HepG2 (cell line): ENCODE results near the gene SMAD6. TPM values are rescaled to one million over a fixed set of nuclear protein-coding genes. Genes with fewer than 3 reads are reported as not detected.

Experiments used
- ATAC-seq: fragments of 200-7000 bp; cut with Tn5 transposase; 3 replicates; pipeline ENCODE4 v1.9.1; 2020; ENCODE audit warnings: mild to moderate bottlenecking, moderate library complexity
- BruUV-seq: library from RNA; stranded (reverse); fragments of 400-500 nt; replicated peaks from 2 replicates; lab custom pipeline; 2021; lab: Mats Ljungman, UMichigan
- CTCF ChIA-PET: fragments of 300-600 bp; formaldehyde crosslinking; extraction: SDS; loops from one replicate; lab custom pipeline; 2021; ENCODE audit warnings: low total read pairs, inconsistent platforms, low intra/inter-chr PET ratio; lab: Yijun Ruan, JAX
- POLR2A ChIA-PET: fragments of 350-600 bp; sonication (Branson Sonifier 250); formaldehyde crosslinking; loops from one replicate; lab custom pipeline; 2020; ENCODE audit warnings: antibody characterized with exemption, inconsistent platforms; lab: Yijun Ruan, JAX
- DNase-seq: peaks from one replicate; pipeline ENCODE4 v3.0.0-alpha.2; 2015; ENCODE audit warnings: low spot score
- FAIRE-seq: peaks from 3 replicates; lab custom pipeline; 2011; peaks lifted over from hg19 to GRCh38; lab: Jason Lieb, UNC
- H2AFZ ChIP-seq: one replicate; pipeline ENCODE4 v1.6.1; 2011; ENCODE audit warnings: low read length, inconsistent platforms
- H3K27ac ChIP-seq: fragments of 300-600 bp; 3 replicates; pipeline ENCODE4 v1.8.0; 2011; ENCODE audit warnings: mixed run types, mild to moderate bottlenecking, mixed read lengths, low read length, inconsistent platforms; ENCODE audit not compliant: insufficient read depth; ENCODE audit errors: extremely low read length
- H3K27me3 ChIP-seq, 2 experiments: fragments of 200-600 bp in 1 of 2; 2 replicates in 1 of 2; 3 replicates in 1 of 2; pipeline versions ENCODE4 v1.6.0 to v1.8.0; 2011; ENCODE audit warnings: low read length in 2 of 2, mild to moderate bottlenecking in 2 of 2, moderate library complexity in 2 of 2, inconsistent platforms in 1 of 2; ENCODE audit not compliant: insufficient read depth in 2 of 2, control insufficient read depth in 1 of 2
- H3K36me3 ChIP-seq, 2 experiments: fragments of 200-600 bp in 1 of 2; replicated peaks in 1 of 2; 2 replicates in 1 of 2; 3 replicates in 1 of 2; pipeline versions ENCODE4 v1.5.1 to v1.8.0; 2011; ENCODE audit warnings: low read length in 2 of 2, inconsistent platforms in 1 of 2; ENCODE audit not compliant: insufficient read depth in 2 of 2, control insufficient read depth in 1 of 2
- H3K4me1 ChIP-seq: 2 replicates; pipeline ENCODE4 v1.5.1; 2012; ENCODE audit warnings: low read length, inconsistent platforms; ENCODE audit not compliant: insufficient read depth
- H3K4me2 ChIP-seq: 2 replicates; pipeline ENCODE4 v1.6.0; 2011; ENCODE audit warnings: low read depth, low read length, inconsistent platforms
- H3K4me3 ChIP-seq, 3 experiments: fragments of 200-600 bp in 1 of 3; sonication (generic), shearing (Covaris generic) in 1 of 3; replicated peaks in 1 of 3; 2 replicates each; pipeline ENCODE4 v1.5.1; 2011 to 2016; ENCODE audit warnings: low read length in 3 of 3, inconsistent platforms in 2 of 3, low read depth in 2 of 3, mild to moderate bottlenecking in 2 of 3, control low read depth in 1 of 3, mixed read lengths in 1 of 3; ENCODE audit not compliant: insufficient read depth in 1 of 3
- H3K79me2 ChIP-seq: one replicate; pipeline ENCODE4 v1.6.1; 2011; ENCODE audit warnings: low read length, inconsistent platforms; ENCODE audit not compliant: insufficient read depth
- H3K9ac ChIP-seq: 2 replicates; pipeline ENCODE4 v1.6.0; 2011; ENCODE audit warnings: mild to moderate bottlenecking, low read depth, low read length, inconsistent platforms; ENCODE audit not compliant: insufficient read depth
- H3K9me3 ChIP-seq: 2 replicates; pipeline ENCODE4 v1.5.1; 2012; ENCODE audit warnings: mild to moderate bottlenecking, low read length
- H4K20me1 ChIP-seq: 2 replicates; pipeline ENCODE4 v1.6.0; 2011; ENCODE audit warnings: inconsistent platforms, mild to moderate bottlenecking, low read length, moderate library complexity; ENCODE audit not compliant: insufficient read depth
- BHLHE40 ChIP-seq: IDR thresholded peaks from 2 replicates; pipeline ENCODE4 v1.6.1; 2011; ENCODE audit warnings: low read length, improper control_type of control experiment
- GATA4 ChIP-seq: sonication (generic); IDR thresholded peaks from 2 replicates; pipeline ENCODE4 v1.6.1; 2016; ENCODE audit warnings: antibody characterized with exemption, low read depth, borderline replicate concordance
- JUN ChIP-seq: sonication (generic); formaldehyde crosslinking; IDR thresholded peaks from 2 replicates; pipeline ENCODE4 v1.4.0; 2020; ENCODE audit warnings: mild to moderate bottlenecking, missing genetic modification reagents
- KMT2A ChIP-seq: sonication (generic); formaldehyde crosslinking; IDR thresholded peaks from 2 replicates; pipeline ENCODE4 v1.4.0; 2020; ENCODE audit warnings: missing genetic modification reagents
- XRCC5 ChIP-seq: fragments of 200-400 bp; formaldehyde crosslinking; optimal IDR thresholded peaks from 2 replicates; pipeline ENCODE3; 2017; ENCODE audit warnings: mild to moderate bottlenecking, low read length
- ZFP37 ChIP-seq: sonication (generic); formaldehyde crosslinking; IDR thresholded peaks from 2 replicates; pipeline ENCODE4 v1.4.0; 2020; ENCODE audit warnings: missing genetic modification reagents, borderline replicate concordance
- ZNF263 ChIP-seq: sonication (generic); formaldehyde crosslinking; IDR thresholded peaks from 2 replicates; pipeline ENCODE4 v1.4.0; 2020; ENCODE audit warnings: missing genetic modification reagents
- ZNF891 ChIP-seq: sonication (generic); formaldehyde crosslinking; IDR thresholded peaks from 2 replicates; pipeline ENCODE4 v1.5.0; 2020; ENCODE audit warnings: mild to moderate bottlenecking, missing genetic modification reagents
- WGBS: methylation state at CpG from one replicate; pipeline ENCODE4 v1.1.6; 2017; ENCODE audit warnings: low lambda C conversion rate; 5-methylcytosine and 5-hydroxymethylcytosine counted together
- in situ Hi-C: cut with HindIII; loops from 2 replicates; pipeline ENCODE4 v1.10.0; 2017; ENCODE audit warnings: low pct_unique_long_range_greater_than_20kb; ENCODE audit not compliant: extremely low pct_ligation_motif_present
- intact Hi-C: fragments of 100-400 bp; cut with micrococcal nuclease; formaldehyde crosslinking; loops from one replicate; pipeline ENCODE4 v1.10.0; 2022; ENCODE audit not compliant: unreplicated experiment
- polyA plus RNA-seq, 8 experiments: library from polyadenylated mRNA; depleted of rRNA in 3 of 8; stranded (reverse) in 7 of 8; unstranded in 1 of 8; fragments of >200 nt; fragmentation: Illumina TruSeq in 4 of 8; extraction: Trizol in 4 of 8; gene quantifications; 2 replicates each; pipeline versions ENCODE4 v1.2.1 to v1.2.3, GENCODE V29; 2011 to 2016; ENCODE audit warnings: low read depth in 4 of 8, missing spikeins in 1 of 8, mixed read lengths in 1 of 8; ENCODE audit not compliant: insufficient read depth in 1 of 8
- total RNA-seq, 5 experiments: library from RNA; depleted of rRNA; stranded (reverse); fragments of >200 nt; fragmentation: Illumina TruSeq; extraction: Trizol; gene quantifications; 2 replicates each; pipeline ENCODE4 v1.2.3, GENCODE V29; 2016; ENCODE audit warnings: low read depth in 1 of 5
- TF ChIP-seq, protein P1 (sequence below): sonication (generic); formaldehyde crosslinking; IDR thresholded peaks from 2 replicates; pipeline ENCODE4 v1.9.0; 2022; ENCODE audit warnings: low read depth, missing genetic modification reagents
- TF ChIP-seq, protein P2 (sequence below): sonication (generic); formaldehyde crosslinking; IDR thresholded peaks from 2 replicates; pipeline ENCODE4 v1.4.0; 2020; ENCODE audit warnings: missing genetic modification reagents

SMAD6 gene
- total and polyA plus RNA-seq, 2 of the 13 experiments (the other 11 are each of a cell fraction or from before 2014, with no cell fraction given), result 3.3 to 4.4 TPM

DNA sequence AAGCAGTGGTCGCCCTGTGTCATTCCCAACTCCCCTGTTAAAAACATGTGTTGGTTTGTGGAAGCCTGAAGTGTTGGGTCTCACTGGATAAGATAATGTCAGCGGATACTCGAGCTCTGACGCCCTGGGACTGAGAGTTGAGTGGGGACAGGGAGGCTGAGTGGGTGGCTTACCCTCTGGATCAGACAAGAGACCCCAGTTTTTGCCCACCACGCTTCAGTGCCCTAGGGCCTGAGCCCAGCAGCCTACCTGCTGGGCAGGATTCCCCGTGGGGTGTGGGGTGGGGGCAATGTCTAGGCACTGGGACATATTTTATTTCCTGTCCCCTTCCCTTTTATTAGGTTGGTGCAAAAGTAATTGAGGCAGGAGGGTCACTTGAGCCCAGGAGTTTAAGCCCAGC is 75.0 kb downstream of the SMAD6 start:
- Histone ChIP-seq H3K9me3 (no peaks in the 10 kb centered on the region), H3K9ac (no peak overlapping the region), H3K36me3 (peaks cover 0 to 2% of the 10 kb centered on the region in 2 experiments; a peak in 1 of 5 replicates), H3K27me3 (no peaks in the 10 kb centered on the region), H3K4me3 (no peak overlapping the region), H3K27ac (no peak overlapping the region), H3K79me2 (no peaks in the 10 kb centered on the region), H2AFZ (no peak overlapping the region), H3K4me1 (peaks cover 51% of the 10 kb centered on the region), H3K4me2 (no peak overlapping the region), H4K20me1 (no peaks in the 10 kb centered on the region)
- DNase-seq, result no peak
- intact Hi-C loops, result no loop called here
- ChIA-PET CTCF (no interaction called here), POLR2A (no interaction called here)
- FAIRE-seq, result no peak
- 90% methylated on average over 5 of the region's 6 CpGs for WGBS
- in situ Hi-C loops, result loop anchor here (5.0 kb wide), 1 partner anchor 165 kb away; no protein-coding TSS in a partner anchor
- BruUV-seq, result no TSS peak
- ATAC-seq, result no peak
- no peak for TF ChIP-seq ZFP37 (CRISPR knock-in tag)
- no peak for TF ChIP-seq BHLHE40
- TF ChIP-seq XRCC5, result no peak
- no peak for TF ChIP-seq ZNF263 (CRISPR knock-in tag)
- TF ChIP-seq, protein P1, sequence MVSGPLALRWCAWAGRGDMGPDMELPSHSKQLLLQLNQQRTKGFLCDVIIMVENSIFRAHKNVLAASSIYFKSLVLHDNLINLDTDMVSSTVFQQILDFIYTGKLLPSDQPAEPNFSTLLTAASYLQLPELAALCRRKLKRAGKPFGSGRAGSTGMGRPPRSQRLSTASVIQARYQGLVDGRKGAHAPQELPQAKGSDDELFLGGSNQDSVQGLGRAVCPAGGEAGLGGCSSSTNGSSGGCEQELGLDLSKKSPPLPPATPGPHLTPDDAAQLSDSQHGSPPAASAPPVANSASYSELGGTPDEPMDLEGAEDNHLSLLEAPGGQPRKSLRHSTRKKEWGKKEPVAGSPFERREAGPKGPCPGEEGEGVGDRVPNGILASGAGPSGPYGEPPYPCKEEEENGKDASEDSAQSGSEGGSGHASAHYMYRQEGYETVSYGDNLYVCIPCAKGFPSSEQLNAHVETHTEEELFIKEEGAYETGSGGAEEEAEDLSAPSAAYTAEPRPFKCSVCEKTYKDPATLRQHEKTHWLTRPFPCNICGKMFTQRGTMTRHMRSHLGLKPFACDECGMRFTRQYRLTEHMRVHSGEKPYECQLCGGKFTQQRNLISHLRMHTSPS (CRISPR knock-in tag), result no peak
- TF ChIP-seq, protein P2, sequence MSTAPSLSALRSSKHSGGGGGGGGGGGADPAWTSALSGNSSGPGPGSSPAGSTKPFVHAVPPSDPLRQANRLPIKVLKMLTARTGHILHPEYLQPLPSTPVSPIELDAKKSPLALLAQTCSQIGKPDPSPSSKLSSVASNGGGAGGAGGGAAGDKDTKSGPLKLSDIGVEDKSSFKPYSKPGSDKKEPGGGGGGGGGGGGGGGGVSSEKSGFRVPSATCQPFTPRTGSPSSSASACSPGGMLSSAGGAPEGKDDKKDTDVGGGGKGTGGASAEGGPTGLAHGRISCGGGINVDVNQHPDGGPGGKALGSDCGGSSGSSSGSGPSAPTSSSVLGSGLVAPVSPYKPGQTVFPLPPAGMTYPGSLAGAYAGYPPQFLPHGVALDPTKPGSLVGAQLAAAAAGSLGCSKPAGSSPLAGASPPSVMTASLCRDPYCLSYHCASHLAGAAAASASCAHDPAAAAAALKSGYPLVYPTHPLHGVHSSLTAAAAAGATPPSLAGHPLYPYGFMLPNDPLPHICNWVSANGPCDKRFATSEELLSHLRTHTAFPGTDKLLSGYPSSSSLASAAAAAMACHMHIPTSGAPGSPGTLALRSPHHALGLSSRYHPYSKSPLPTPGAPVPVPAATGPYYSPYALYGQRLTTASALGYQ, result no peak
- TF ChIP-seq JUN (CRISPR knock-in tag), result no peak
- no peak for TF ChIP-seq KMT2A (CRISPR knock-in tag)
- TF ChIP-seq ZNF891 (CRISPR knock-in tag), result no peak
- TF ChIP-seq GATA4, result no peak
